ENCODE data around the gene FRMD4B.

FRMD4B gene

DNA sequence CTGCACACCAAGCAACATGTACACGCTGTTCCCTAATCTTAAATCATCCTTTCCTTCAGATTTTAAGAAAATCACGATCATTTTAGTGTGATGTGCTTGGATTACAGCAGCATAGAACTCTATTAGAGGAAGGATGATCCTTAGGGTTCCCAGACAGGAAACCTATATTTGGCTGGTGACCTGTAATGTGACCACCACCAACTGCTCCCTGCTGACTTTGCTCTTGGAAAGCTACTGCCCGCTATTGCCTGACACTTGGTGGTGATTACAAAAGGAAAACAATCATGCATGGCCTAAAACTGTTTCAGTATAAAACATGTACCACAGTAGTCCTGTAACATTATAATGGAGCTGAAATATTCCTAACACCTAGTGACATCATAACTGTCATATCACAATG lies 236.3 kb downstream of the FRMD4B start:
- no peak overlapping the region for H3K4me3 ChIP-seq (ENCODE audit: low read depth, low read length)
- TF ChIP-seq, protein P1, sequence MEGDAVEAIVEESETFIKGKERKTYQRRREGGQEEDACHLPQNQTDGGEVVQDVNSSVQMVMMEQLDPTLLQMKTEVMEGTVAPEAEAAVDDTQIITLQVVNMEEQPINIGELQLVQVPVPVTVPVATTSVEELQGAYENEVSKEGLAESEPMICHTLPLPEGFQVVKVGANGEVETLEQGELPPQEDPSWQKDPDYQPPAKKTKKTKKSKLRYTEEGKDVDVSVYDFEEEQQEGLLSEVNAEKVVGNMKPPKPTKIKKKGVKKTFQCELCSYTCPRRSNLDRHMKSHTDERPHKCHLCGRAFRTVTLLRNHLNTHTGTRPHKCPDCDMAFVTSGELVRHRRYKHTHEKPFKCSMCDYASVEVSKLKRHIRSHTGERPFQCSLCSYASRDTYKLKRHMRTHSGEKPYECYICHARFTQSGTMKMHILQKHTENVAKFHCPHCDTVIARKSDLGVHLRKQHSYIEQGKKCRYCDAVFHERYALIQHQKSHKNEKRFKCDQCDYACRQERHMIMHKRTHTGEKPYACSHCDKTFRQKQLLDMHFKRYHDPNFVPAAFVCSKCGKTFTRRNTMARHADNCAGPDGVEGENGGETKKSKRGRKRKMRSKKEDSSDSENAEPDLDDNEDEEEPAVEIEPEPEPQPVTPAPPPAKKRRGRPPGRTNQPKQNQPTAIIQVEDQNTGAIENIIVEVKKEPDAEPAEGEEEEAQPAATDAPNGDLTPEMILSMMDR (IDR thresholded peaks at IDR 0.05; ENCODE audit: control insufficient read depth, extremely low read depth, insufficient read depth), result no peak
- no peak for DNase-seq (ENCODE audit: low read depth)

GRCh38 chr3:69145688-69146087 lies 240.2 kb downstream of the FRMD4B start:
- TF ChIP-seq, protein P1 (IDR thresholded peaks at IDR 0.05; ENCODE audit: control insufficient read depth, extremely low read depth, insufficient read depth), result no peak
- H3K4me3 ChIP-seq (ENCODE audit: low read depth, low read length), result no peak overlapping the region
- no peak for DNase-seq (ENCODE audit: low read depth)

DNA sequence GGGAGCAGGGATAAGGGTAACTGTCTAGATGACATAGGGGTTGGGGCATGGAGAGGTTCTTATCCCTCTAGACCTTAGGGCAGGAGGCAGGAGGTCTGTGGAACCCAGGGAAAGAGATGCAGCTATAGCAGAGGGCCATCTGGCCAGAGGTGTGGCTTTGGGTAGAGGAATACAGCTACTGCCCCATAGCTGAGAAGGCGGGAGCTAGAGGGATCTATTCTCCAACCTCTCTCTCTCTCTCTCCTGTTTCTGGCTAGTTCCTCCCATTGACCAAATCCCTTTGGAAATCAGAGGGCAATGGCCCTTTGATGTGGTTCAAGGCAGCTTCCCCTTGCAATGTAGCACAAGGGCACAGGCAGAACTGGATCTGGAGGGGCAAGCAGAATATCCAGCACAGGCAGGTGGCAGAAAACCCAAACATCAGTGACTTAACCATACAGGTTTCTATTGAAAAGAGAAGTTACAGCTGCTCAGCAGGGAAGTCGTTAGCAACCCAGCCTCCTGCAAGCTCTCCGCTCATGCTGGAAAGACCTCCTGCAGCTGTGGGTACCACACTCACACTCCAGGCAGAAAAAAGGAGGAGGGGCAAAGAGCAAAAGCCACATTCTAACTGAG lies 241.2 kb downstream of the FRMD4B start:
- TF ChIP-seq, protein P1 (IDR thresholded peaks at IDR 0.05; ENCODE audit: control insufficient read depth, extremely low read depth, insufficient read depth), result no peak
- no peak for DNase-seq (ENCODE audit: low read depth)
- no peak overlapping the region for H3K4me3 ChIP-seq (ENCODE audit: low read depth, low read length)

DNA sequence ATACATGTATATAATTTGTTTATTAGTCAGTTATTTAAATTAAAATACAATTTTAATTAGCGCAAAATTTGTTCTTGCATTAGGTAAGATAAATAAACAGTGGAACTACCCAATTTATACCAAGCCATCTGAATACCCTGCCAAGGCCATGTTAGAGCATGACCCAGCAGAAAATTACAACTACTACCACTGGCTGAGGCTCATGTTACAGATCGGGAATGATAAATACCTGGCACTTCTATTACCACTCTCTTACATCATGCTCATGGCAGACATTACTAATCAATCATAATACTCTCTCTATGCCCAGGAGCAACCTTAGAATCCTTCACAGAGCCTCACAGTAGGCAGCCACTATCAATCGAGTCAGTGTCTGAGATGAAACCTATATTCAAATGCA lies 242.3 kb downstream of the FRMD4B start:
- TF ChIP-seq, protein P1 (IDR thresholded peaks at IDR 0.05; ENCODE audit: control insufficient read depth, extremely low read depth, insufficient read depth), result no peak
- H3K4me3 ChIP-seq (ENCODE audit: low read depth, low read length), result no peak overlapping the region
- DNase-seq (ENCODE audit: low read depth), result peak; percentile 81

- TF ChIP-seq, protein P1 (IDR thresholded peaks at IDR 0.05; ENCODE audit: control insufficient read depth, extremely low read depth, insufficient read depth), result no peak
- H3K4me3 ChIP-seq (ENCODE audit: low read depth, low read length), result no peak overlapping the region
- no peak for DNase-seq (ENCODE audit: low read depth)
These were observed 243.0 kb downstream of the FRMD4B start for GRCh38 chr3:69142797-69143454.

GRCh38 chr3:69142090-69142489 lies 243.8 kb downstream of the FRMD4B start:
- DNase-seq (ENCODE audit: low read depth), result peak; percentile 38
- TF ChIP-seq, protein P1 (IDR thresholded peaks at IDR 0.05; ENCODE audit: control insufficient read depth, extremely low read depth, insufficient read depth), result no peak
- H3K4me3 ChIP-seq (ENCODE audit: low read depth, low read length), result no peak overlapping the region

- no peak for DNase-seq (ENCODE audit: low read depth)
- TF ChIP-seq, protein P1 (IDR thresholded peaks at IDR 0.05; ENCODE audit: control insufficient read depth, extremely low read depth, insufficient read depth), result no peak
- no peak overlapping the region for H3K4me3 ChIP-seq (ENCODE audit: low read depth, low read length)
These were observed 244.6 kb downstream of the FRMD4B start for GRCh38 chr3:69141313-69141712.
